ENCODE data around the gene OR10A2. TPM values are rescaled to one million over a fixed set of nuclear protein-coding genes. Genes with fewer than 3 reads are reported as not detected.
"Not testable (repeated sequence)": the region's sequence is repeated elsewhere in the genome, so short reads cannot be mapped to it uniquely, and the experiment has no call there.

The OR10A2 gene
- total RNA-seq, 1 donor from 2014 or later: not detected

DNA sequence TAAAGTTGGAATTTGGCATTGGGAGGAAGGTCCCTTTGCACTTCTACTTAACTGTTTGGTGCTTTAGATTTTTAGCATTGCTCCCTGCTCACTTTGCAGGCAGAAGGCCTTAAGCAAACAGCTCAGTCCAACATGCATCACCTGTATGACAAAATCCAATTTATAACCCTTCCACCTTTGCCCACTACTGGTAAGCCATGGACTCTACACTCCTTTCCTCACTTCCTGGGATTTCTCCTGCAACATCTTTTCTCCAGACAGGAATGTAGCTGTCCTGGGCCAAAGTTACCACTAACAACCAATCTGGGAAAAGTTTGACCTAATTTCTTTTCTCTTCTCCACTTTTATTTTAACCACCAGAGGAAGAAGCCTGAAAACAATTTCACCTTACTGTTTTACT is 31.2 kb downstream of the OR10A2 start:
- no peak overlapping the region for H3K27ac Mint-ChIP-seq
- POLR2A ChIA-PET: no interaction called here
- no peak for ATAC-seq (ENCODE audit: low read depth)
- TF ChIP-seq, protein P1, sequence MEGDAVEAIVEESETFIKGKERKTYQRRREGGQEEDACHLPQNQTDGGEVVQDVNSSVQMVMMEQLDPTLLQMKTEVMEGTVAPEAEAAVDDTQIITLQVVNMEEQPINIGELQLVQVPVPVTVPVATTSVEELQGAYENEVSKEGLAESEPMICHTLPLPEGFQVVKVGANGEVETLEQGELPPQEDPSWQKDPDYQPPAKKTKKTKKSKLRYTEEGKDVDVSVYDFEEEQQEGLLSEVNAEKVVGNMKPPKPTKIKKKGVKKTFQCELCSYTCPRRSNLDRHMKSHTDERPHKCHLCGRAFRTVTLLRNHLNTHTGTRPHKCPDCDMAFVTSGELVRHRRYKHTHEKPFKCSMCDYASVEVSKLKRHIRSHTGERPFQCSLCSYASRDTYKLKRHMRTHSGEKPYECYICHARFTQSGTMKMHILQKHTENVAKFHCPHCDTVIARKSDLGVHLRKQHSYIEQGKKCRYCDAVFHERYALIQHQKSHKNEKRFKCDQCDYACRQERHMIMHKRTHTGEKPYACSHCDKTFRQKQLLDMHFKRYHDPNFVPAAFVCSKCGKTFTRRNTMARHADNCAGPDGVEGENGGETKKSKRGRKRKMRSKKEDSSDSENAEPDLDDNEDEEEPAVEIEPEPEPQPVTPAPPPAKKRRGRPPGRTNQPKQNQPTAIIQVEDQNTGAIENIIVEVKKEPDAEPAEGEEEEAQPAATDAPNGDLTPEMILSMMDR (IDR thresholded peaks at IDR 0.05): no peak
- no peak for DNase-seq
- H3K4me1 Mint-ChIP-seq: no peaks in the 10 kb centered on the region
- no peak overlapping the region for H3K4me3 Mint-ChIP-seq
- CTCF ChIA-PET: no interaction called here
- peaks cover 3% of the 10 kb centered on the region for H3K27me3 Mint-ChIP-seq
- no peaks in the 10 kb centered on the region for H3K9me3 Mint-ChIP-seq
- H3K36me3 Mint-ChIP-seq (ENCODE audit: low read depth): no peaks in the 10 kb centered on the region
- intact Hi-C loops (cut with micrococcal nuclease): no loop called here

- Mint-ChIP-seq H3K27me3 (peaks cover 3% of the 10 kb centered on the region), H3K4me1 (no peaks in the 10 kb centered on the region), H3K27ac (no peak overlapping the region), H3K4me3 (no peak overlapping the region), H3K9me3 (no peaks in the 10 kb centered on the region), H3K36me3 (ENCODE audit: low read depth) (no peaks in the 10 kb centered on the region)
- ATAC-seq (ENCODE audit: low read depth): no peak
- POLR2A ChIA-PET: no interaction called here
- DNase-seq: no peak
- CTCF ChIA-PET: no interaction called here
- intact Hi-C loops (cut with micrococcal nuclease): no loop called here
- TF ChIP-seq, protein P1 (IDR thresholded peaks at IDR 0.05): no peak
Observed at GRCh38 chr11:6895010-6895409, 32.2 kb downstream of the OR10A2 start.

GRCh38 chr11:6898911-6899310 is 36.1 kb downstream of the OR10A2 start:
- no peak overlapping the region for H3K4me3 Mint-ChIP-seq
- POLR2A ChIA-PET: no interaction called here
- DNase-seq: no peak
- ATAC-seq (ENCODE audit: low read depth): no peak
- CTCF ChIA-PET: no interaction called here
- no peaks in the 10 kb centered on the region for H3K36me3 Mint-ChIP-seq (ENCODE audit: low read depth)
- H3K4me1 Mint-ChIP-seq: no peaks in the 10 kb centered on the region
- no peak overlapping the region for H3K27ac Mint-ChIP-seq
- intact Hi-C loops (cut with micrococcal nuclease): no loop called here
- H3K9me3 Mint-ChIP-seq: no peaks in the 10 kb centered on the region
- H3K27me3 Mint-ChIP-seq: no peaks in the 10 kb centered on the region
- TF ChIP-seq, protein P1 (IDR thresholded peaks at IDR 0.05): no peak

- POLR2A ChIA-PET: no interaction called here
- CTCF ChIA-PET: no interaction called here
- no peaks in the 10 kb centered on the region for H3K36me3 Mint-ChIP-seq (ENCODE audit: low read depth)
- no peak overlapping the region for H3K27ac Mint-ChIP-seq
- H3K27me3 Mint-ChIP-seq: no peaks in the 10 kb centered on the region
- intact Hi-C loops (cut with micrococcal nuclease): no loop called here
- DNase-seq (no peak), ATAC-seq (ENCODE audit: low read depth) (no peak)
- H3K9me3 Mint-ChIP-seq: no peaks in the 10 kb centered on the region
- TF ChIP-seq, protein P1 (IDR thresholded peaks at IDR 0.05): no peak
- H3K4me3 Mint-ChIP-seq: no peak overlapping the region
- H3K4me1 Mint-ChIP-seq: no peaks in the 10 kb centered on the region
Observed at GRCh38 chr11:6900327-6900999, 37.6 kb downstream of the OR10A2 start.

DNA sequence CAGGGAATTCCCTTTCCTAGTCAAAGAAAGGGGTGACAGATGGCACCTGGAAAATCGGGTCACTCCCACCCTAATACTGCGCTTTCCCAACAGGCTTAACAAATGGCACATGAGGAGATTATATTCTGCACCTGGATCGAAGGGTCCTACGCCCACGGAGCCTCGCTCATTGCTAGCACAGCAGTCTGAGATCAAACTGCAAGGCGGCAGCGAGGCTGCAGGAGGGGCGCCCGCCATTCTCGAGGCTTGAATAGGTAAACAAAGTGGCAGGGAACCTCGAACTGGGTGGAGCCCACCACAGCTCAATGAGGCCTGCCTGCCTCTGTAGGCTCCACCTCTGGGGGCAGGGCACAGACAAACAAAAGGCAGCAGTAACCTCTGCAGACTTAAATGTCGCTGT is 41.9 kb downstream of the OR10A2 start:
- H3K36me3 Mint-ChIP-seq (ENCODE audit: low read depth); ATAC-seq (ENCODE audit: low read depth); H3K27ac Mint-ChIP-seq; CTCF ChIA-PET; POLR2A ChIA-PET; H3K4me3 Mint-ChIP-seq; H3K9me3 Mint-ChIP-seq; H3K4me1 Mint-ChIP-seq; DNase-seq; H3K27me3 Mint-ChIP-seq; intact Hi-C loops (cut with micrococcal nuclease): not testable (repeated sequence)

DNA sequence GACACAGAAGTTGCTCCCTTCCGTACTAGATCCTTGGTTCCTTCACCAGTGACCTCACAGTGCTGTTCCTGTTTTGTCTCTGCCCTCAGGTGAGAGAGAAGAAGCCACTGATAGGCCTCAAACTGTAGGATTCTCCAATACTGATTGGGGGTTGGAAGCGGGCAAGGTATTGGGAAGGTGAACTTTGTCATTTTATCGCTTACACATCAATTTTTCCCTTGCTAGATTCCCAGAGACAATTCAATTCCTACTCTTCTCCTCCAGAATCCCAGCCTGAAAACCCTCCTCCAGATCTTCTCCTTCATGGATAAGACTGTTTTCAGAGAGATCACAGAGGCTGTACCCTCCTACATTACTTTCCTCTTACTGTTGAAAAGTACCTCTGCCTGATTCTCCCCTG is 48.5 kb downstream of the OR10A2 start:
- DNase-seq (no peak), ATAC-seq (ENCODE audit: low read depth) (no peak)
- intact Hi-C loops (cut with micrococcal nuclease): no loop called here
- Mint-ChIP-seq H3K4me1 (no peaks in the 10 kb centered on the region), H3K9me3 (no peaks in the 10 kb centered on the region), H3K27ac (no peak overlapping the region), H3K27me3 (no peaks in the 10 kb centered on the region), H3K36me3 (ENCODE audit: low read depth) (no peaks in the 10 kb centered on the region), H3K4me3 (no peak overlapping the region)
- CTCF ChIA-PET: no interaction called here
- POLR2A ChIA-PET: no interaction called here
- TF ChIP-seq, protein P1 (IDR thresholded peaks at IDR 0.05): no peak

Measured in activated B cell treated with CpG ODN at 0.5 μM for 24 hours (primary cell).